GM10847 (cell line): ENCODE results near the gene EVPL.

Experiments
- POLR2A ChIP-seq: IDR thresholded peaks from 2 replicates; pipeline ENCODE4 v1.6.1; 2011; ENCODE audit not compliant: insufficient read length; ENCODE audit errors: extremely low read depth

Gene EVPL

DNA sequence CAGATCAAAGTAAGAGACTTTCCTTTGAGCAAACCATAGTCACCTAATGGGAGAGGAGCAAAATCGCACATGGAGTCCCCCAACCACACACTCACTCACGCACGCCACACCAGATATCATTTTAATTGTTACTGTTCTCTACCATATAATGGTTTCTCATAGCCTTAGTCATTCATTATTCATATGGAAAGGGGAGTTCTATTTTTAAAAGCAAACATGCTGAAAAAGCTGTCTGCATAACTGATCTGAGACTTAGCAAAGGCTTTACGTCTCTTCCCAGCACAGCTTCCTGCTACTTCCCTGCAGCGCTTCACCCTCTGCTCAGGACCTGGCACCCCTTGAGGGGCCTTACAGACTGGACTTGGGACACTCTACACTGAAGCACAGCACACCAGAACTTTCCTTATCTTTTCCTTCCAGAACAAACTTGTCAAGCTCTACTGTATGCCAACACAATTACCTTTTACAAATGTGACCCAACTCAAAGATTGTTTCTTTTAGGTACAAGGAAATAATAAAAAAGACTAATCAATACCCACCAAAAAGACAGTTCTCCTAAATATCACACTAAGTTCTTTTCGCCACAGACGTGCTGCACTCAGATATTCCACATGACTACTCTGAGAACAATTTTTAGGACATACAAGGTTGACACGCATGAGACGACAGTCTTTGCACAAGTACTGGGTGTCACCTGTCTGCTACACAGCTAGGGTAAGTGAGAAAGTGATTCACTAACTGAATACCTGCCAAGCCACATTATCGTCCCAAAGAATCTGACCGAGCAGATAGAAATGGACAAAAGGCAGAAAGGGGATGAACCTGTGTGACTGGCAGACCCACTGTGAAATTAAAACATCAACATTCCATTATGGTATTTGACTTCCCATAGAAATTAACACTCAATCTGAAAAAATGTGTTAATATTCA is 23.7 kb upstream of the EVPL start:
- TF ChIP-seq POLR2A, result no peak

DNA sequence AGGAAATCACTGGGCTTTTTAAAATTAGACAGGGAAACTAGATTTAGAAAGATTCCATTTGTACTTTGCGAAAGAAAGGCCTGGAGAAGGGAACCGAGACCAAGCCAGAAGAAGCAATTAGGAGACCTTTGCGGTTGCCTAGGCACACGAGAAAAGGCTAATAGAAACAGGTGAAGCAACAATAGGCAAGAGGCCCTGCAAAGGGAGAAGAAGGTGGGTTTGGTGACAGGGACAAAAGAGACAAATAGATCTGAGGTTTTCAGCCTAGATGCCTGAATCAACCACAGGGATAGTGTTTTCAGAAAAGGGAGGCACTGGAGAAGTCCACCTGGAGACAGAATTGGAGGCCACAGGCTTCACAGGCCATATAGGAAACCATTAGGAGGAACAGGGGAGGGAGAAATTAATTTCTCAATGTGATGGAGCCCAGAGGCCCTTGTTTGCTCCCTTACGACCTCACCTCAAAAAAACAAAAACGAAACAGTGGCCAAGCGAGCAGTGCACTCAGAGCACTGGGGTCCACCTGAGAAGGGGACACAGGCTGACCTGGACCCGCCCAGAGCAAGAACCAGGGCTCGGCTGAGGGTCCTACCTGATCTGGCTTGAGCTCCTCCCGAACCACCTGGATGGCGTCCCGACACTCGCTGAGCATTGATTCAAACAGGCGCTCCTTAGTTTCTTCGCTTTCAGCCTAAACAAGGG is 22.9 kb upstream of the EVPL start:
- TF ChIP-seq POLR2A, result no peak

DNA sequence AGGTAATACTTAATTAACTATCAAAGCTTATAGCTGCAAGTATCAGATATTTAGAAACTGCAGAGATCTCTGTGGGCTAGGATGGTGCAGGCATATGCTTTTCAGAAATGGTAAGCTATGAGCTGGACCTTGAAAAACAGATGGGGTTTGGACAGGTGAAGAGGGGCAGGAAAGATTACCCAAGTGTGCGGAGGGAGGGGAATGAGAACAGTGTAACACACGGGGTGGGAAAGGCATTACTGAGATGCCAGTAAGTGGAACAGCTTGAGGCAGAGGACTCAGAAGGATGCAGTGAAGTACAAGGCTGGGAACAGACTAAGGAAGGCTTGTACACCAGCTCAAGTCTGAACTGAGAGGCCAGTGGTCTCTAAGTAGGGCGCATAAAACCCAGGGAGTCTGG is 22.1 kb upstream of the EVPL start:
- TF ChIP-seq POLR2A, result no peak

DNA sequence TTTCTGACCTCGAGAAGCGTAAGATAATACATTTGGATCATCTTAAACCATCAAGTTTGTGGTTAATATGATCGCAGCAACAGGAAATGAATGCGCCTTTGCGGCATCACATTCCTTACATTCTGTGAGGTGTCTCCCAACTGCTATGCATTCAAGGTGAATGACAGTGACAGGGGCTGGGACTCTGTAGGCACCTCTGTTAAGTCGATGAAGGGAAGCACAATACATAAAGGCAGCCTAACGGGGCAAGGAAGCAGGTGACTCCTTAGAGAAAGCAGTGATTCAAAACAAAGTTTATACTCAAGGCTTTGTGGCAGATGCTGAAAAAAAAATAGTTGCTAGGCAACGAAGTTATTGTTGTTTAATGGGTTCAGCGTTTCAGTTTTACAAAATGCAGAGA is 21.6 kb upstream of the EVPL start:
- no peak for TF ChIP-seq POLR2A

DNA sequence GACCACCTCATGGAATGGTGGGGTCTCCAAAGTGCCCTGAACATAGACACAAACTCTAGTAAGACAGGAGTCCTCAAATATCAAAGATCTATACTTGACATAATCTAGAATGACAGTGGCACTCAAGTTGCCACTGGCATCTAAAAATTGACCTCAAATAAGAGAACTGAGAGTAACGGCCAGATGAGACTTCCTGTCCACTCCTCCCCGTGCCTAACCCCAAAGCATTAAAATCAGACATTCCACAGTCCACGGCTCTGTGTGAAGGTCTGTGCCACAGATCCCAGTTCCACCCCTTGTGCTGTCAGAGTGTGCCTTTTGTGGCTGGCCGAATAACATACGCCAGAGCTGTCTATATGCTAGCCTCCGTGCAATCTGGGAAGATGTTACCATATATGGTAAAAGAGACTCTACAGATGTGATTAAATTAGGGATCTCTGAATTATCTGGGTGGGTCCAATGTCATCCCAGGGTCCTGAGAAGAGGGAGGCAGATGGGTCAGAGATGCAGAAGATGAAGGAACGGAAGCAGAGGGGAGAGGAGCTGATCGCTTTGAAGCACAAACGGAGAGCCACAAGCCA is 21.0 kb upstream of the EVPL start:
- no peak for TF ChIP-seq POLR2A

DNA sequence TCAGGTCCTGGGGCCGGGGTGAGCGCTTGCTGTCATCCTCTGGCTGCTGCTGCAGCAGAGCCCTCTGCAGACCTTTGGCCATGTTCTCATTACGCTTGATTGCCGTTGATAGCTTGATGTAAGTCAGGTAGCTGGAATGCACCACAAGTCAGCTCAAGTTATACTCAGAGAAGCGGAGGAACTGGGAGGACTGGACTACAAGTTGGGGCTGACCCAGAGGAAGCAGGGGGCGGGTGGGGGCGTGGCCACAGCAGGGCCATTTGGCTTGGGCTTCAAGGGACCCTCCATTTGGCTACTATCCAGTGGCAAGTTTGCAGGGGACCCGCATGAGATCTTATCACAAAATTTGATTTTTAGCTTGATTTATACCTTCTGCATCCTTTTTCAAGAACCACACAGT is 19.0 kb upstream of the EVPL start:
- no peak for TF ChIP-seq POLR2A

DNA sequence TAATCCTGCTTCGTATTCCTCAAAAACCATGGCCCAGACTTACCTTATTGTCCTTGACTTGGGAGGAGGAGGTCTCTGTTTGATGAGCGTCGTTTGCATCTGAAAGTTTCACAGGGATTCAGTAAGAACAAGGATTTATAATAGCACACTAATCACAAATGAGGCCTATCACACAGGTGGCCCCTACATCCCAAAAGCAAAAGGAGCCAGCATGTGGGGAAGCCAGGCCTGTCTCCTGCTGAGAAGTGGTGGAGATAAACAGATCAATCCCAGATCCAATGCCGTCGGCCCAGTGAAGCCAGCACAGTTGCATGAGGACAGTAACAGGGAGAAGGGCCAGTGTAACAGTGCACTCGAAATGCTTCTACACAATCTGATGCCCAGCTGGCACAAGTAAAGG is 13.3 kb upstream of the EVPL start:
- TF ChIP-seq POLR2A, result no peak

DNA sequence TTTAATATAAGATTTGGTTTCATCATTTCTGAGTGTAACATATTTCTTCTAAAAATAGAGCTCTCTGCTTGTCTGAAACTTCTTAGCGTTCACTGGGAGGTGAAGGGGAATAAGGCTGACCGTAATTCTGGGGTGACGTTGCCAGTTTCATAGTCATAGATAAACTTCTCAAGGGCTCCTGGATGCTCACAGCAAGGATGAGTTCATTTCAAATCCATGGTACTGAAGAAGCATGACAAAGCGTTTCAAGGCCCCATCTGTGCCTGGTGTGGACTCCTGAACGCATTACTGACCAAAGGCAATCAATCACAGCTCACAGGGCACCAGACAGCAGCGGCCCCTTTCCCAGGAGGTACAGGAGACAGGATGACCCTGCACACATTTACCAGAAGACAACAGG is 12.0 kb upstream of the EVPL start:
- TF ChIP-seq POLR2A, result no peak

DNA sequence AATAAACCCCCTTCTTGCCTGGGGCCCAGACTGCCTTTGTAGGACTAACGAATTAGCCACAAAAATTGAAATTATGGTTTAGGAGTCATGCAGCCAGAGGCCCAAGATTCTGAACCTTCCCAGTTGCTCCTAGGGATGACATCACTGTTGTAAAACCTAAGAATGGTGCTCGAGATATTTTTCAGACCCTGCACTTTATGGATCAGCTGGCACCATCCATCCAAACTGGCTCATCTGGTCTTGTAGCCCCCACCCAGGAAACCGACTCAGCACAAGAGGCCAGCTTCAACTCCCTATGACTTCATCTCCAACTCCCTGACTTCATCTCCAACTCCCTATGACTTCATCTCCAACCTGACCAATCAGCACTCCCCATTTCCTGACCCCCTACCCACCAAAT is 10.9 kb upstream of the EVPL start:
- TF ChIP-seq POLR2A, result no peak

DNA sequence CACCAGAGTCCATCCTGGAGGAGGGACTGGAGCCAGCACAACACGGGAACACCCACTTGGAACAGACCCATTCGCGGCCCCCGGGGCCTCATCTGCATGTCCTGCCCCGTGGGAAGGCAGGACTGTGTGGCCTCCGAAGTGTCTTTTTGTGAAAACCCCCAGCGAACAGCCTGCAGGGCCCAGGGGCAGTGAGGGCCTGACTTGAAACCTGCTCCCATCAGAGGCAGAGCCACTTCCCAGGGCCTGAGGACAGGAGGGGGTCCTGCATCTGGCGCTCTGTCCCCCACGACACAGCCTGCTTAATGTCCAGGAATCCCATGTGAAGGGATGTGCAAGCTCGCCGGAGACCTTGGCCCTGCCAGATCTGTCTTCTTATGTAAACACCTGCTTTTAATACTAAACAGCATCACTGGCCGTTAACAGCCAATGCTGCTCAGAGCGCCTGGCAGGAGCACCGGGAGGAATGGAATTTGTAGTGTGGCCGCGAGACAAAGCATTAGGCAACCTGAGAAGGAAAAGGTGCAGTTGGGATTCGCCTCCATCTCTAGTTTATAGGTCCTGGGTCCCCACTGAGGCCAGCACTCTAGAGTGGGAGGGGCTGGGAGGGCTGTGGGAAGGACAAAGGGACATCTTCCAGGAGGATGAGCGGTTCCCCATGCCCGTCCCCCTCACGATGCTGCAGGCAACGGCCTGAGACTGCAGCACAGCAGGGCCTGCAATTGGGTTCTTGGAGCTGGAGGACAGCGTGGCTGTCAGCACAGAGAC is 9.6 kb upstream of the EVPL start:
- TF ChIP-seq POLR2A, result no peak

DNA sequence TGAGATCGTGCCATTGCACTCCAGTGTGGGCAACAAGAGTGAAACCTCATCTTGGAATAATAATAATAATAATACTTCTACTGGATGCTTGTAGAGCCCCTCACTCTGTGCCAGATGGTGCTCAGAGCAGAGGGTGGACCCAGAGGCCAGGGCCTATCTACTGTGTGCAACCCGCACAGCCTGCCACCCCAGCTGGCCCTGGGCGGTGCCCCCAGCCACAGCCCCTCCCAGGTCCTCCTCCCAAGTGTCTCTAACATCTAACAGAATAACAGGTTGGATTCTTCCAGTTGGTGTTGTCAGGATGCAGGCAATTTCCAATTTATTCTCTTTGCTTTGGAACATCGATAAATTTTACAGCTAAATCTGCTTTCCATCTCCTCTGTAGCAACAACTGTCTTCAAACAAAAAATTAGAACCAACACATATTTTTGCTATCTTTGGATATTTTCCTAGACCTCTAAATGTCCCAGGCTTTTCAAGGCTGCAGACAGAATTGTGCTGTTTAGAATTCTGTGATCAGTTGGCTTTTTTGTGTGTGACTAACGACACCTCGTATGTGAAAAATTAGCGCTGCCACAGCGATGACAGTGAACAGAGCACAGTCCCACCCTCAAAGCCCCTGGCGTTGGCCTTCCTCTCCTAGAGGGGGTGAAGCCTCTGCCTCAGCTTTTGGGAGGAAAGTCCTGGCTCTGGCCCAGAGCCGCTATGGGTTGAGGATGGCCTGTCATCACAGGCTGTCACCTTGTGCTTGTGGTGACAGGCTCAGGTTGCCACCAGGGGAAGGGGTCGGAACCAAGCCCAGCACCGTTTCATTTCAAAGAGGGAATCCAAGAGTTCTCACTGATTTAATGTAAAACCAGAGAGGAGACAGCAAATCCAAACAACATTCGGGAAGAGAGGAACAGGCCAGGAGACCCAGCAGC is 7.6 kb upstream of the EVPL start:
- TF ChIP-seq POLR2A, result no peak

DNA sequence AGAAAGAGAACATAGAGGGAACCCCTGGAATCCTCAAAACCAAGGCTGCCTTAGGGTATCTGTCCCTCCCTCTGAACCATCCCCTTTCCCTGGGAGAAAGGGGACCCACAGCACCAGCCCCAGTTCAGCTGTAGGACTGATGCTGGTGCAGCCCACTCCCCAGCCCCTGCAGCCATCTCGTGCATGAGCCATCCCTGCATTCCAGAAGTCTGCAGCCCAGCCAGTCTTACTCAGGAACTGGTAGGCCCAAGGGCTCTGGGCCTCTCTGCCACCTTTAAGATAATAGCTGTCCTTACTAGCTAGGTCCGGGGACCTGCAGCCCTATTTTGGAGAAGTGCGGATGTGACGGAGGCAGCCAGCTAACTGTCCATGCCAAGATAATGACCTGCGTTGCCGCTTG is 6.0 kb upstream of the EVPL start:
- TF ChIP-seq POLR2A, result no peak

DNA sequence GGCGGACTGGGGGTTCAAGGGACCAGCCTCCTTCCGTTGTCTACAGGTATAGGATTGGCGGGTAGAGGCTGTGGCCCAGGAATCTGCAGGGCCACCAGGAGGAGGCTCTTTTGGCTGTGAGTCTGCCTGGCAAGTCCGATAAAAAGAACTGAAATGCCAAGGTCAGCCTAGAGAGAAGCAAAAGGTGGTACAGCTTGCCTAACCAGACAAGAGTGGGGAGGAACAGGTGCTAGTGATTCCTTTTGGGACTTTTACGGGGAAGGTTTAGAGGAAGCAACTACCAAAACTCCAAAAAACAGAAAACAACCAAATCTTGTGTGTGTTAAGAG is 5.6 kb upstream of the EVPL start:
- no peak for TF ChIP-seq POLR2A

DNA sequence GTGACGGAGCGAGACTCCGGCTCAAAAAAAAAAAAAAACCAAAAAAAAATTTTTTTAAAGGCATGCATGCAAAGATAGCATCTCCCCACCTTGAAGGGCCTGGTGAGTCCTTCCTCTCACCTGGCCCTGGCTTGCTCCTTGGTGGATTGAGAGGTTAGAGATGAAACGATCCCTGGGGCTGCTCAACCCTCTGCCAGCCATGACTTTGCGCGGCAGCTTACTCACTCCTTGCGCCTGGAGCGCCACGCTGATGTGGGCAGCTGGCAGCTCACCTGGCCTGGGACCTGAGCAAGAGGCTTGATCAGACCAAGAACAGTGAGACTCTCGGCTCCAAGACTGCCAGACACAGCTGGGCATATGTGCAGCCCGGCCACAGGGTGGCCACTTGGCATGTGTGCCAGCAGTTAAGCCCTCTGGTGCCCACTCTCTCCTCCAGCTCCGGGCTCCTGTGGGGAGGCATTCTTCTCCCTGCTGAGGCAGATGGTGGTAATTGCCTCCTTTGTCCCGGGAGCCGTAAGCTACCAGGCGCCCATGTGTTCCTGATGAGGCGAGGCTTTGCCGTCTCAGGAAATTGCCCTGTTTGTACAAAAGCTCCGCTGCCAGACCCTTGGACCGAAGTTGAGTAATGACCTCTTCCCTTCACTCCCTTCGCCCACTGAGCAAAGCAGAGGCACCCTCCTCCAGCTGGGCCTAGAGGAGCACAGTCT is 5.1 kb upstream of the EVPL start:
- no peak for TF ChIP-seq POLR2A

DNA sequence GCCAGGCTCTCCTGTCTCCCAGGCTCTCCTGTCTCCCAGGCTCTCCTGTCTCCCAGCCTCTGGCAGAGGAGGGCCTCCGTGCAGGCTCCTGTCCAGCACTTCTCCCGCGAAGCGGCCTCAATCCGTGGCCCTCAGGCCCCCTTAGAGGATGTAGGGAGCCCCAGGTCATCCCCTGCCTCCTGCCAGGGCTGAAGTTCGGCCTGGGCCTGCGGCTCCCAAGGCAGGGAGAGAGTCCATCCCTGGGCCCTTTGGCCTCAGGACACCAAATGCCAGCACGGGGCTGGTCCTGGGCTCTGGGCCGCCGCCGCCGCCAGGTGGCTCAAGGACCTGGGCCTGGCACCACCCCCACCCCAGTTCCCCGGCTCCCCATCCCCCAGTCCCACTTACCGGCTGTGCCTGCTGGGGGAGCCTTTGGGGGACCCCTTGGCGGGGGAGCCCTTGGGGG is 370 bp downstream of the EVPL start:
- TF ChIP-seq POLR2A, result no peak
